HG03066 (cell line): Measurements from ENCODE around the gene DDX10.

Experiments used
- ATAC-seq: cut with Tn5 transposase; IDR thresholded peaks from one replicate; pipeline ENCODE4 v1.9.1; 2021; ENCODE audit warnings: low read depth; ENCODE audit not compliant: unreplicated experiment

DDX10 gene

DNA sequence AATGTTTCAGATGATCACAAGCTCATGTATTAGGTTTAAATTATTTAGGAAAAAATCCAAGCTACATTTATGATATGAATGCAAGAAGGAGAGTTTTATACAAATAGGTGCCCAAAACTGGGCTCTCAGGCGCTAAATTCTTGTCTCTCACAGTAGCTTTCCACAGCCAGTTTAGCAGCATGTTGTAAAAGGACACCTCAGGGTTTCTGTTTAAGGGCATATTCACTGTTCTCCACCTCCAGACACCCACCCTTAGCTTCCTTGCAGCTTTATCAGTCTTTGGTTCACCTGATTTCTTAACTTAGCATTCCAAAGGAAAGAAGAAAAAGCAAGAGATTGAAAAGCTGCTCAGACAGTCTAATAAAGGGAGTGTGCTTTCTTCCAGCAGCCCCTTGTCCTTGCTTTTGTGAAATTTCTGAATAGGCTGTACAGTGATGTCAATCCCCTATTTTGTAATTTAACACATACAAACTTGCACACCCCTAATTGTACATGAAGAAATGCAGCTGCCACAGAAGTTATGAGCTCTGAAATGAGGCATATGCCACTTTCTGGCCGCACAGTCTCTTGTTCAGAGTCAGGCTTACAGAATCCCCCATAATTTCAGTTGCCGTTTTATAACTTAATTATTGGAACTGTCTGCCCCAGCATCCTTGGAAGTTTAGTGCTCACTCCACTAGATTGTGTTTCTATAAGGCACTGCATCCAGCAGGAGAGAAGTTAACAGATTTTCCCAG is 262.1 kb downstream of the DDX10 start:
- ATAC-seq, result no peak

DNA sequence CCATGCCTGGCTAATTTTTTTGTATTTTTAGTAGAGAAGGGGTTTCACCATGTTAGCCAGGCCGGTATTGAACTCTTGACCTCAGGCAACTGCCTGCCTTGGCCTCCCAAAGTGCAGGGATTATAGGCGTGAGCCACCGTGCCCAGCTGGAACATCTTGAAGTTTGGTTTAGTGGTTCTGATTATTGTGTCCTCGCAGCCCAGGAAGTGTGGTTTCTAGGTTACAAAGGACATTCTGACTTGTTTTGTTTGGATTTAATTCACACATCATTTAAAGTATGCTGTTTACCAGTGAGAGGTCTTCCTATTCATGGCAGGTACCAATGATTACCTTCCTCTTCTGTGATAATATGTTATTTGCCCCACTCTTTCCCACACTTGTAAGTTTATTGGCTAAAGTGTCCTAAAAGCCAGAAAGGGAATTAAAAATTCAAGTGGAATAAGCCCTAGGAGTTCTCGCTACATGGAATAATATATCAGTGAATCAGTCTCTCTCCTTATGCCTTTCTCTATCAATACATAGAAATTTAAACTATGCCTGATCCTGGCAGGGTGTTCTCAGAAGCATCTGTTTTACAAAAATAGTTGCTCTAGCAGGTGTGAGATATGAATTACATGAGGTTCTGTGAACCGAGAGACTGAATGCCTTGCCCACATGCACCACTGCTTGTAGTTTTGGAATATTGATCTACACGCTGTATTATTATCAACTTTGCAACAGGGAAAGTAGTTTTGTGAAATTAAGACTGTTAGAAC is 263.1 kb downstream of the DDX10 start:
- no peak for ATAC-seq

DNA sequence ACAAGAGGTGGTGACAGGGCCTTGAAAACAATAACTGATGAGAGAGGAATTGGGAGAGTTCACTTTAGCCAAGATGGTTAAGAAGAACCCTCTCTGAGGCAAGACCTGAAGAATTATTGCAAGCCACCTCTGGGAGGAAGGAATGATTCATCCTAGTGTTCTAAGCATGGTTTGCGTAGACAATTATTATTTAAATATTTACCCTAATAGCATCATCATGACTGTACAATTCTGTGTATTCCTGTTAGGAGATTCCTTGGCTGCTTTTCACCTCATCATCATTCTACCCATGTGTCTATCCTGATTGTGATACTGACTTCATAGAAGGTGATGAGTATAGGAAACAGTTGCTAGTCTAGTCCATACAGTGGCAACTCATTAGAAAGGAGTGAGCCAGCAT is 264.4 kb downstream of the DDX10 start:
- no peak for ATAC-seq

DNA sequence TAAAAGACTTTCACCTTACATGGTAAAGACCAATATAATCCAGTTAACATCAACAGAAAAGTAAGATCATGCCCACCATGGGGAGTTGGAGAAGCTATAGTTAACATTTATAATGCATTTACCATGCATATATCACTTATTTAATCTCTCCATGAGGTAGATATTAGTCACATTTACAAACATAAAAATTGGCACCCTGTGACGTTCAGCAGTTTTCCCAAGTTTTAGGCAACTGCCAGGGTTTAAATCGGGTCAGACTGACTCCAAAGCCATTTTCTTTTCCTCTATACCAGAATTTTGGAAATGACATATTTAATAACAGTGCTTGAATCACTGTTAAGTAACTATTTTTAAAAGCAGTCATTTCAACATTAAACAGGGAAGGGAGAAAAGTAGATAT is 266.3 kb downstream of the DDX10 start:
- no peak for ATAC-seq

DNA sequence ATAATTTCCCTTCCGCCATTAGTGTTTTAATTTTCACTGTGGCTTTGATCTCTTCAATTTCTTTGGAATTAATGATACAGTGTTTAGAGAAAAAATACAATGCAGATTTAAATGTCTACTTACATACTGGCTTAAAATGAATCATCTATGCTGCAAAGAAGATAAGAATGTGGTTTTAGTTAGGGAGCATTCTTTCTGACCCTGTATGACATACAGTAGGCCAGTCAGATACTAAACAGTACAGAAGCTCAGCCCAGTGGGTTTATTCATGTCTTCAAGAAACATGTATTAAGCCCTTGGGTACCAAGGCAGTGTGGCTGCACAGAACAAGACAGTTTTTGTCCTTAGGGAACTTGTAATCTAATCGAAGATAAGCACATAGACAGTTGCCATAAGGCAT is 268.8 kb downstream of the DDX10 start:
- ATAC-seq, result no peak

DNA sequence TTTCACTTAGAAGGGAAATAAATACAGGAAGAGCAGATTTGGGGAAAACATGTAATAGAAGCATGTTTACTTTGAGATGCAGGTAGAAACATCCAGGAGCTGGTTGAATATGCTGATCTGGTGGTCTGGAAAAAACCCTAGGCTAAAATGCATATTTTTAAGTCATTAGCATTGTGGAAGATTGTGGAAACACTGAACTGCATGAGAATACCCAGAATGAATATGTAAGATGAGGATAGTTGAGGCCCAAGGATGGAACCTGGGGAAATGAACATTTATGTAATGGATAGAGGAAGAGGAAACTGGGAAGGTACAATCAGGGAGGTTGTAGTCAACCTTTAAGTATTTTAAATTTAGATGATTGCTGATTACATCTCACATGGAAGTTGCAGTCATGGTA is 269.4 kb downstream of the DDX10 start:
- ATAC-seq, result no peak

DNA sequence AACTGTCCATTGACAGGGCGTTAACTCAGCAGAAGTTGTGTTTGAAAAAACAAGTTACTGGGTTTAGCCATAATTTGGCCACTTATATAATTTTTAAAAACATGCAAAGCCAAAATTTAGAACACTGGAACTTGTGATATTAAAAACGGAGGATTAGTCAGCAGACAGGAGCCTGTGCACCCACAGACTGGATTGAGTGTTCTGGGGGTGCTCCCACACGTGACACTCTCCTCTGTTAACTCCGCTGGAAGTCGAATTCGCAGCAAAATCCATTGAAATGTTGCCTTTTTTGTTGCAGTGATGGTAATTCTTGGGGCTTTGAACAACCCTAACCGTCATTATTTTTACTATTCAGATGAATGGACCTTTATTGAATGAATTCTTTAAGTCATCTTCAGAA is 269.8 kb downstream of the DDX10 start:
- ATAC-seq, result no peak

DNA sequence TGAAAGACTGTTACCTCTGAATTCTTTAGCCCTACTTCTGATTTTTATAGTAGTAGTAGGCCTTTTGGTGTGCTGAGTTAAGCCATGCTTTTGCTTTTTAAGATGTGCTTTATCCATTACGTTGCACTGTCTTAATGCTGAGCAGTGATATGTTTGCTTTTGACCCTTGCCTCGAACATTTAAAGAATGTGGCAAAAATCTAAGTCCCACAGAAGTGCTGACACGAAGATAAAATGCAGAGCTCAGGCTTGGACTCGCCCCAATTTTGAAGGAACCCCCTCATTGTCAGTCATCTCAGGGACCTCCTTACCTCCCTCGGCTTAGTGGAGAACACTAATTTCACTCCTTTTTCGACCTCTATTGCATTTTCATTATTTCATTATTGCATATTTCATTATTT is 272.9 kb downstream of the DDX10 start:
- ATAC-seq, result no peak

DNA sequence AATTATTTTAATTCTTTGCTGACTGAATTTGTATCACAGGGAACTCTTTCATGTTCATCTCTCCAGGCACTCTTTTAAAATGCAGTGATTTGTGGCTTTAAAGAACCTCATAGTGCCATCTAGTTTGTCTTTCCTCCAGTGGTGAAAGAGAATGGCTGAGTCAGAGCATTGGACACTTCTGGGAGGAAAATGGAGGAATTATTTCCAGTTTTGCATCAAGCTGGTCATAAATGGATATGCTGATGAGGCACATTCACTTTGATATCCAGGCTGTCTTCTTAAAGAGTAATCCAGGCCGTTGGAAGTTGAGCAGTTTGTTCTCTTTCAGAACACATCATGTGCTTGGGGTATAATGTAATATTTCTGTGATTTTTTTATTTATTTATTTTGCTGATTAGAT is 273.7 kb downstream of the DDX10 start:
- no peak for ATAC-seq

DNA sequence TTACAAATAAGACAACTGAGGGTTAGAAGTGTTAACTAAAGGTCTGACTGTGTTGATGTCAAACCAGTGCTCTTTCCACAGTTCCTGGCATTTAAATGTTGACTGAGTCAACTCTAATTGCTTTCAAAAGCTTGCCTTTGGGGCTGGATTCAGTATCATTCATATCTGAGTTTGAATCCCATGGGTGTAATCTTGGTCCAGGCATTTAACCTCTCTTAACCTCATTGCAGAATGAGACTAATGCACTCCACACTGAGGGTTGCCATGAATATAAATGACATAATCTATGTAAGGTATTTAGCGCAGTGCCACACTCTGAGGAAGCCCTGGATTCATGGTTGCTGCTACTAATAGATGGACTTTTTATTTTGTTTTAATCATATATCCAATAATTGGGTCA is 274.3 kb downstream of the DDX10 start:
- ATAC-seq, result no peak

DNA sequence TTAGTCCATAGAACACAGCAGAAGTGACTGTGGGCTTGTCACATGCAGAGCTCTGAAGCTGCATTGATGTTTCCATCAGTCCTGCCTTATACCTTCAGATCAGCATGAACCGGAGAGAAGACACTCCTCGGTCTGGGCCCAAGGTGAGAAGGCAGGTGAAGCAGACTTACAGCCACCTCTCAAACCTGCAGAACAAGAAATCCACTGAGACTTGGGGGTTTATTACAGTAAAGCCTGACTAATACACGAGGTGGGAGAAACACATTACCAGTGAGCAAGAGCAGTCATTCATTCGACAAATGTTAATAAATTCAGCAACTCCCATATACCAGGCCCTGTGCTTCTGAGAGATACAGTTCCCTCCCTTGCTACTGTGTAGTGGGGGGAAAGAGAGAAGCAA is 279.0 kb downstream of the DDX10 start:
- ATAC-seq, result no peak

DNA sequence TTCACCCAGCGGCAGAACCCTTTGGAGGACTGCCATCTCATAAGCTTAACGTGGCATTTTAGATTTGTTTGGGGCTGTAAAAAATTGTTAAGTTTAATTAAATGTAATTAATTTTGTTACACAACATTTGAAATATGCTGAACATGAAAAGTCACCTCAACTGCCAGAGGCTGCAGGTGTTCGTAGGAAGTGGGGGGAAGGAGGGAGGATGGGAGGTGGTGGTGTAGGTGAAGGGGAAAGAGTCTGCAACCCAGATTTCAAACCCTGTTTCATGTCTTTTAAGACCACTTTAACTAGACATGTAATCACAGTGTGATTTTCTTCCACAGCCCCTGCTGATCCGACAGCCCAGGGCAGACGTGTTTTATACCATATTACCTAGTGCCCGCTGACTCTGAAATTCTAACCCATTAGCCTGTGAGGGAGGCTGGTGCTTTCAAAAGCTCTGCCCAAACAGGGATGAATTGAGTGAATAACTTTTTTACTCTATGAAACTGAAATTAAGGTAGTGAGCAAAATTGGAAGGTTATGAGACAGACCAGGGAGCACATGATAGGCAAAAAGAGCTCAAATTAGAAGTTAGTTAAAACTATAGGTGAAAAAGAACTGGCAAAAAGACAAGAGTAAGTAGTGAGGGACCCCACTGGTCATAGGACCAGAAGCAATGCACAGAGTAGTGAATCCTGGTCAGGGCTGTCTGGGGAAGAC is 279.8 kb downstream of the DDX10 start:
- no peak for ATAC-seq

DNA sequence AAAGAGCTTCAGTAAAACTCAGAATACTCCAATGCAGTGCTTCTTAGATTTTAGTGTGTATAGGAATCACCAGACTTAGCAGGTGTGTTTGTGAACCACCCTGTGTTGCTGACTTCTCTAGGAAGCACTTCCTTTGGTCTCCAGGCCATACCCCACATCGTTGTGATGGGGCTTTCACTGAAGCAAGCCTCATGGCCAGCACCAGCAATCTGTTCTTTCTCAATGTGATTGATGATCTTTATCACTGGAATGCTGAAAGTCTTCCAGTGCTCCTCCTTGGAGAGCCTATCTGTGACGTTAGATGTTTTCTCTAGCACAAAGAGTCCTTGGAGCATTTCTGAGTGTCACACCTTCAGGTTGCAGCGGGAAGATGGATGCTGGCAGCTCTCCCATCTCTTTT is 280.5 kb downstream of the DDX10 start:
- ATAC-seq, result no peak

DNA sequence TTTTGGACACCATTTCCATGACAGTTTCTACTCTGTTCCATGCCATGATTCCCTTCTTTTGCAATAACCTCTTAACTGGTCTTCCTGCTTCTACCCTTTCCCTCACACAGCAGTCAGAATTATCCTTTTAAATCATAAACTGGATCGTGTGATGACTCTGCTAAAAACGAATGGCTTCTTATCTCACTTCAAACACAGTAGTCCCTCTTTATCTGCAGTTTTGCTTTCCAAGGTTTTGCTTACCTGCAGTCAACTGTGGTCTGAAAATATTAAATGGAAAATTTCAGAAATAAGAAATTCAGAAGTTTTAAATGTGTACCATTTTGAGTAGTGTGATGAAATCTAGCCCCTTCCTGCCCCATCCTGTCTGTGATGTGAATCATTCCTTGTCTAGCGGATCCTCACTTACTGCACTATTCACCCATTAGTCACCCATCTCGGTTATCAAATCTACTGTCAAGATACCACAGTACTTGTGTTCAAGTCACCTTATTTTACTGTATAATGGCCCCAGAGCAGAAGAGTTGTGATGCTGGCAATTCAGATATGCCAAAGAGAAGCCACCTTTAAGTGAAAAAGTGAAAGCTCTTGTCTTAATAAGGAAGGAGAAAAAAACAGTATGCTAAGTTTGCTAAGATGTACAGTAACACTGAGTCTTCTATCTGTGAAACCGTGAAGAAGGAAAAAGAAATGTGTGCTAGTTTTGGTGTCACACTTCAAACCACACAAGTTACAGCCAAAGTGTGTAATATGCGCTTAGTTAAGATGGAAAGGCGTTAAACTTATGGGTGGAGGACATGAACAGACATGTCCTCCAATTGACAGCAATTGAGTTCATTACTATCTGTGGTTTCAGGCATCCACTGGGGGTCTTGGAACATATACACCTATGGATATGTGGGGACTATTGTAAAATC is 283.0 kb downstream of the DDX10 start:
- no peak for ATAC-seq

DNA sequence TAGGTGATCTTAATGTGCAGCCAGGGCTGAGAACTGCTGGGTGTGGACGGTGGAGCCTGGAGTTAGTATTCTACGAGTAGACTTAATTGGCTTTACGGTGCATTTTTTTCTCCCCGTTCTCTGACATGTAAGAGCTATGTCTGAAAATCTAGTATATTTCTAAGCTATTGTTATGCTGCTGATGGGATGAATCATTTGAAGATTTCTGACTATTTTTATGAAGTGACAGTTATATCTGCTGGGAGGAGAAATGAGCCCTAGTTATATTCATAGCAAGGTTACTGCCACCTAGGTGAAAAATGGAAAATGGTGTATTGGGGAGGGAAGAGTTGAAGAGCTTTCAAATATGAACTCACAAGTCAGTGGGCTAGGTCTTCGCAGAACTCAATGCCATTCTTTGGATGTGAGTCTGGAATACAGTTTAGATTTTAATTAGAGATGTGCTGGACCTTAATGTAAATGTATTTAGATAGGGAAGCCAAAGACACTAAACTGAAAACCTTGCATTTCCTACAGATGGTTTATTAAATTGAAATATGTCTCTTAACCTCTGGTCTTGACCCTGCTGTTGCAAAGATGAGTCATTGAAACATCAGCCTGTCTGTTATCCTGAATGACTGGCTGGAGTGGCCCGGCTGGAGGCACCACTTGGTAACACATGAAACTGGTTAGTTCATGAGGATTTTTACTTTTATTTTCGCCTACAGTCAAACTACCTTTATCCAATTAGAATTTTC is 293.7 kb downstream of the DDX10 start:
- ATAC-seq, result no peak

DNA sequence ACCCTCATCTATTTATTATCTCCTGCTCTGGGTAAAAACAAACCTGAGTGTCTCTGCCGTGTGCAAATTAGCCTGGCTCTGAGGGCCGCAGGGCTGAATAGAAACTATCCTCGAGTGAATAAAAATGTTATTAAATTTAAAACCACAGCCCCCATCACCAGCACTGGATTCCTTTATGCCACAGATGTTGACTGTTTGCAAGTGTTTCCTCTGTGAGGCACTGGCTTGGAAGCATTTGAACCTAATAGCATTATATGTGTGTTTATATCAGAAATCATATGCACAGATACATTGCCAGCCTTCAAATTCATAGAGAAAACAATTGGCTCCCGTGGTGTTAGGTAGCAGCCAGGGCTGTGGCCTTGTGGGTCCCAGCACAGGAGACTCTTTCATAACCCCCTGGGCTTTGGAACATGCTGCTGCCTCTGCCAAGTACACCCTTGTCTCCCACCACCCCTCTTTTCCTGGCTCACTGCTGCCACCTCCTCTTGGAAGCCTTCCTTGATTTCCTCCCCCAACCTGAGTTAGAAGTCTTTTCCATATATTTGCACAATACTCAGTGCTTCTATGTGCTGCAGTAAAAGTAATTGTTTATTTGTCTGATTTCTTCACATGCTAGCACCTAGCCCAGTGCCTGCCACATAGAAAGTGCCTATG is 294.4 kb downstream of the DDX10 start:
- ATAC-seq, result no peak

DNA sequence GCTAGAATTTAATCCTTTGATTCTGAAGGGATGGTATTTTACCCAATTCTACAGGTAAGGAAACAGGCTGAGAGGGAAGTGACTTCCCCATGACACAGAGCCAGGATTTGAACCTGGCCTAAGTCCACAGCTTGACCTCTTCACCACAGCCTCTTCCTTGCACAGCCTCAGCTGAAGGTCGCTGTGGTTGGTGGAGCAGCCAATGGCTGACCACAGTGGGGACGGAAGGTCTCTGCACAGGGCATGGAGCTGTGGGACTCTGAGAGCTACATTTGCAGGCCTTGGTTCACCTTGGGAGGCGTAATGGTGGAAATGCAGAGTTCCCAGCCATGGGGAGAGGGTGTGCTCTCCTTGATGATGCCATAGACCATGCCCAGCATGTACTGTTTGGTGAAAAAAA is 295.0 kb downstream of the DDX10 start:
- no peak for ATAC-seq

DNA sequence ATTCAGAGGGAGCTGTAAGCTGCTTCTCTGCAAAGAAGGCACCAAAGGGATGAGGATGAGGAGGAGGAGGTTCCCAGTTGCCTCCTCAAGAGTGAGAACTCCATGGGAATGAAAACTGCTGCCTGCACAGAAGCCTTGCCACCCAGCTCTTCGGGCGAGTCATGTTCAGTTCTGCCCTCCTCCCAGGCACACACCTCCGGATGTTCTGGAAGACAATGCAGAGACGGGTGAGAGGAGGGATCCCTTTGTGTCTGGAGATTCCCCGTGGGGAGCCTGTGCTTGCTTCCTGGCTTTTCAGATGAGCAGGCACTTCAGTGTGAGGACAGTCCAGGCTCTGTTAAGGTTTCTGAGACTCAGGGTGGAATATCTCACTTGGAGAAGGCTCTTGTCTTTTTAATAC is 295.6 kb downstream of the DDX10 start:
- ATAC-seq, result no peak

DNA sequence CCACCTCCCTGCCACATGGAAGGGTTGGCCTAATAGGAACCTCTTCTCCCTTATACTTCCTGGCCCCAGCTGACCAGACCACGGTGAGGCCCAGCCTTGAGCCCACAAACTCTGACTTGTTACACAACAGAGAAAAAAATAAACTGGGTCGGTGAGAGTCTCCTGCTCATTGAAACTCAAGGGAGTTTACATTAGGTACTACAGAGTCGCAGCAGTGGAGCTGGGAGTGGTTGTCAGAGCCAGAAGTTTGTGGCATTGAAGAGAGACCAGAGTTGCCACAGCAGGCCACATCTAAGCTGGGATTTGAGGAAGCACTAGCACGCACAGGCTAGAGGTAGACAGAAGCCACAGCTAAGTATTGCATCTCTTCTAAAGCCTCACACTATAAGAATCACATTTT is 296.2 kb downstream of the DDX10 start:
- no peak for ATAC-seq

DNA sequence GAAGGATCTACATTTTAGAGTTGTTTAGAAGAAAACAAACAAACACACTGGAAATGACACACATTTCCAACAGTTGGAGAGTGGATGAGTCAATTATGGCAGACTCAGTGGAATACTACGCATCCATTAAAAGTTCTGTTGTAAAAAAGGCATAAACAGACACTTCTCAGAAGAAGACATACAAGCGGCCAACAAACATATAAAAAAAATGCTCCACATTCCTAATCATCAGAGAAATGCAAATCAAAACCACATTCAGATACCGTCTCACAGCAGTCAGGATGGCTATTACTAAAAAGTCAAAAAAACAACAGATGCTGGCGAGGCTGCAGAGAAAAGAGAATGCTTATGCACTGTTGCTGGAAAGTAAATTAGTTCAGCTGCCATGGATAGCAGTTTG is 298.2 kb downstream of the DDX10 start:
- no peak for ATAC-seq
